ENCODE results near the gene ITPR3. TPM values are rescaled to one million over a fixed set of nuclear protein-coding genes. Genes with fewer than 3 reads are reported as not detected.

ITPR3 gene
- total and polyA plus RNA-seq, 2 of the 13 experiments (the other 11 are each of a cell fraction or from before 2014, with no cell fraction given): 3.8 to 21.4 TPM

GRCh38 chr6:33613146-33613794 lies 7.9 kb upstream of the ITPR3 start (continued):
- no peak for TF ChIP-seq ARID4A (CRISPR knock-in tag; IDR thresholded peaks at IDR 0.05; ENCODE audit: borderline replicate concordance)
- 0 out of 2 replicates have a peak, but pooled peaks have one; percentile 59 for TF ChIP-seq HNRNPL (IDR thresholded peaks at IDR 0.05; ENCODE audit: low read depth, low read length)
- no peak for TF ChIP-seq HIVEP1 (CRISPR knock-in tag; IDR thresholded peaks at IDR 0.05)
- TF ChIP-seq ZNF124 (CRISPR knock-in tag; IDR thresholded peaks at IDR 0.05): no peak
- no peak for TF ChIP-seq TAF1 (CRISPR knock-in tag; IDR thresholded peaks at IDR 0.05)
- TF ChIP-seq RELA (CRISPR knock-in tag; IDR thresholded peaks at IDR 0.05): no peak
- TF ChIP-seq FOXA1 (IDR thresholded peaks at IDR 0.05): no peak
- no peak for TF ChIP-seq FOXA1 (CRISPR knock-in tag; IDR thresholded peaks at IDR 0.05)
- TF ChIP-seq EZH2 (conservative IDR thresholded peaks at IDR 0.05; ENCODE audit: low read depth, low read length): no peak
- TF ChIP-seq FOSL1 (CRISPR knock-in tag; IDR thresholded peaks at IDR 0.05; ENCODE audit: borderline replicate concordance): no peak
- TF ChIP-seq GTF3A (CRISPR knock-in tag; conservative IDR thresholded peaks at IDR 0.05): no peak
- 0 out of 2 replicates have a peak, but pooled peaks have one; percentile 61 for TF ChIP-seq TBX2 (CRISPR knock-in tag; IDR thresholded peaks at IDR 0.05; ENCODE audit: borderline replicate concordance)
- TF ChIP-seq ZMAT3 (CRISPR knock-in tag; conservative IDR thresholded peaks at IDR 0.05): 0 out of 2 replicates have a peak, but pooled peaks have one; percentile 59
- peak; percentile 56; the same call in 1 of the 2 replicates for TF ChIP-seq HMG20B (CRISPR knock-in tag; conservative IDR thresholded peaks at IDR 0.05)
- TF ChIP-seq, protein P1, sequence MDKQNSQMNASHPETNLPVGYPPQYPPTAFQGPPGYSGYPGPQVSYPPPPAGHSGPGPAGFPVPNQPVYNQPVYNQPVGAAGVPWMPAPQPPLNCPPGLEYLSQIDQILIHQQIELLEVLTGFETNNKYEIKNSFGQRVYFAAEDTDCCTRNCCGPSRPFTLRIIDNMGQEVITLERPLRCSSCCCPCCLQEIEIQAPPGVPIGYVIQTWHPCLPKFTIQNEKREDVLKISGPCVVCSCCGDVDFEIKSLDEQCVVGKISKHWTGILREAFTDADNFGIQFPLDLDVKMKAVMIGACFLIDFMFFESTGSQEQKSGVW (CRISPR knock-in tag; IDR thresholded peaks at IDR 0.05; ENCODE audit: borderline replicate concordance): no peak
- no peak for TF ChIP-seq RFXANK (CRISPR knock-in tag; IDR thresholded peaks at IDR 0.05)
- no peak for TF ChIP-seq ZNF225 (CRISPR knock-in tag; IDR thresholded peaks at IDR 0.05)
- TF ChIP-seq CTCF (CRISPR knock-in tag; IDR thresholded peaks at IDR 0.05): peak; percentile 23; the same call in 1 of the 2 replicates
- no peak for TF ChIP-seq ZFP62 (CRISPR knock-in tag; IDR thresholded peaks at IDR 0.05)
- TF ChIP-seq EHMT2 (IDR thresholded peaks at IDR 0.05; ENCODE audit: borderline replicate concordance, low read depth, low read length): no peak; the same call in 1 of the 2 replicates
- peak; percentile 59; the same call in 1 of the 2 replicates for TF ChIP-seq ZBTB20 (CRISPR knock-in tag; IDR thresholded peaks at IDR 0.05; ENCODE audit: borderline replicate concordance, low read depth)
- TF ChIP-seq KLF16 (CRISPR knock-in tag; IDR thresholded peaks at IDR 0.05): peak in 1 of 2 experiments; percentile 47; a peak in 1 of 4 replicates
- TF ChIP-seq DNMT1 (CRISPR knock-in tag; IDR thresholded peaks at IDR 0.05): no peak
- no peak for TF ChIP-seq ZNF891 (CRISPR knock-in tag; IDR thresholded peaks at IDR 0.05)

Measured in HepG2 (cell line).